GM18867 (cell line): Measurements from ENCODE around the gene SEC16A.
A peak's percentile ranks its signal among the peaks of the same experiment; 100 is the strongest.

Experiments
- ATAC-seq: cut with Tn5 transposase; IDR thresholded peaks from one replicate; pipeline ENCODE4 v1.9.1; 2021; ENCODE audit warnings: mild to moderate bottlenecking, moderate library complexity; ENCODE audit not compliant: unreplicated experiment

The SEC16A gene

GRCh38 chr9:136482793-136483588, at the start of gene SEC16A:
Gene SEC16A, minus strand, starts transcription at chr9:136483040. Its CDS starts 5,425 bp downstream, at chr9:136477615.
- ATAC-seq, result peak; percentile 59

GRCh38 chr9:136531904-136532798, 49.3 kb upstream of the SEC16A start:
- no peak for ATAC-seq

- ATAC-seq, result no peak
Observed at GRCh38 chr9:136531186-136531903, 48.5 kb upstream of the SEC16A start.

GRCh38 chr9:136530461-136531089, 47.7 kb upstream of the SEC16A start:
- no peak for ATAC-seq

- no peak for ATAC-seq
Observed at GRCh38 chr9:136529516-136530460, 46.9 kb upstream of the SEC16A start.

GRCh38 chr9:136528716-136529341, 46.0 kb upstream of the SEC16A start:
- no peak for ATAC-seq

GRCh38 chr9:136527721-136528710, 45.2 kb upstream of the SEC16A start:
- ATAC-seq, result no peak

GRCh38 chr9:136527131-136527530, 44.3 kb upstream of the SEC16A start:
- no peak for ATAC-seq

- no peak for ATAC-seq
Observed at GRCh38 chr9:136526625-136527066, 43.8 kb upstream of the SEC16A start.

- ATAC-seq, result no peak
Observed at GRCh38 chr9:136525841-136526499, 43.1 kb upstream of the SEC16A start.

- ATAC-seq, result no peak
Observed at GRCh38 chr9:136525207-136525606, 42.4 kb upstream of the SEC16A start.

GRCh38 chr9:136522314-136523237, 39.7 kb upstream of the SEC16A start:
- ATAC-seq, result no peak

- no peak for ATAC-seq
Observed at GRCh38 chr9:136521537-136521936, 38.7 kb upstream of the SEC16A start.

GRCh38 chr9:136520053-136520540, 37.3 kb upstream of the SEC16A start:
- no peak for ATAC-seq

GRCh38 chr9:136519263-136520052, 36.6 kb upstream of the SEC16A start:
- ATAC-seq, result no peak
